Brain microvascular endothelial cell (primary cell): ENCODE data around the gene GLI1.
A peak's percentile ranks its signal among the peaks of the same experiment; 100 is the strongest.

ENCODE experiments used
- DNase-seq: peaks from one replicate; pipeline ENCODE4 v3.0.0-alpha.2; 2020
- H3K27ac ChIP-seq: fragments of 250-450 bp; sonication (Bioruptor Pico); 2 replicates; pipeline ENCODE4 v1.5.1; 2020; ENCODE audit warnings: mild to moderate bottlenecking, moderate library complexity
- H3K27me3 ChIP-seq: fragments of 250-450 bp; sonication (Bioruptor Pico); replicated peaks from 2 replicates; pipeline ENCODE4 v1.5.1; 2020; ENCODE audit warnings: mild to moderate bottlenecking
- H3K36me3 ChIP-seq: fragments of 250-450 bp; sonication (Bioruptor Pico); replicated peaks from 2 replicates; pipeline ENCODE4 v1.5.1; 2020; ENCODE audit warnings: mild to moderate bottlenecking
- H3K4me3 ChIP-seq: 2 replicates; pipeline ENCODE4 v1.5.1; 2011; ENCODE audit warnings: low read depth, mild to moderate bottlenecking, control low read depth, low read length, moderate library complexity
- in situ Hi-C: cut with HindIII; loops from 2 replicates; pipeline ENCODE4 v1.10.0; 2017; ENCODE audit warnings: low sequenced_read_pairs, low pct_ligation_motif_present
- TF ChIP-seq, protein P1 (sequence below): IDR thresholded peaks from 2 replicates; pipeline ENCODE4 v1.5.1; 2011; ENCODE audit warnings: low read depth, mild to moderate bottlenecking, moderate library complexity, low read length, control low read depth, inconsistent platforms; ENCODE audit errors: missing control alignments

GLI1 gene

GRCh38 chr12:57518920-57519795 is 59.6 kb downstream of the GLI1 start:
- TF ChIP-seq, protein P1, sequence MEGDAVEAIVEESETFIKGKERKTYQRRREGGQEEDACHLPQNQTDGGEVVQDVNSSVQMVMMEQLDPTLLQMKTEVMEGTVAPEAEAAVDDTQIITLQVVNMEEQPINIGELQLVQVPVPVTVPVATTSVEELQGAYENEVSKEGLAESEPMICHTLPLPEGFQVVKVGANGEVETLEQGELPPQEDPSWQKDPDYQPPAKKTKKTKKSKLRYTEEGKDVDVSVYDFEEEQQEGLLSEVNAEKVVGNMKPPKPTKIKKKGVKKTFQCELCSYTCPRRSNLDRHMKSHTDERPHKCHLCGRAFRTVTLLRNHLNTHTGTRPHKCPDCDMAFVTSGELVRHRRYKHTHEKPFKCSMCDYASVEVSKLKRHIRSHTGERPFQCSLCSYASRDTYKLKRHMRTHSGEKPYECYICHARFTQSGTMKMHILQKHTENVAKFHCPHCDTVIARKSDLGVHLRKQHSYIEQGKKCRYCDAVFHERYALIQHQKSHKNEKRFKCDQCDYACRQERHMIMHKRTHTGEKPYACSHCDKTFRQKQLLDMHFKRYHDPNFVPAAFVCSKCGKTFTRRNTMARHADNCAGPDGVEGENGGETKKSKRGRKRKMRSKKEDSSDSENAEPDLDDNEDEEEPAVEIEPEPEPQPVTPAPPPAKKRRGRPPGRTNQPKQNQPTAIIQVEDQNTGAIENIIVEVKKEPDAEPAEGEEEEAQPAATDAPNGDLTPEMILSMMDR, result no peak
- Histone ChIP-seq H3K27me3 (no peaks in the 10 kb centered on the region), H3K27ac (peak overlapping the region; percentile 98), H3K4me3 (peak overlapping the region; percentile 80), H3K36me3 (peaks cover 44% of the 10 kb centered on the region)
- peak; percentile 48 for DNase-seq
- in situ Hi-C loops, result no loop called here

DNA sequence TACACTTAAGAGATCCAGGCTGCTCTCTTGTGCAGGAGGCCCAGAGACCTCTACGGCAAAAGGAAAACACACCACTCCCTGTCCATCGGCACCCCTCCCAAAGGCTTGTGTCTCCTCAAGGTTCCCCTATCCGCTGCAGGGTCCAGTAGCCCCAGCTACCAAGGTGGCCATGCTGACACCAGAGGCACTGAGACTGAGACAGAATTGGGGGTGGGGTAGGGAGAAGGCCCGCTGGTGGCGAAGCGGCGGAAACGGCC is 60.1 kb downstream of the GLI1 start:
- H3K36me3 ChIP-seq, result peaks cover 41% of the 10 kb centered on the region

GRCh38 chr12:57520053-57520818 is 60.7 kb downstream of the GLI1 start, which contains the start of gene DDIT3:
Gene DDIT3, minus strand, starts transcription at chr12:57520514. Its CDS starts 3,108 bp downstream, at chr12:57517406.
- Histone ChIP-seq H3K27me3 (no peaks in the 10 kb centered on the region), H3K27ac (peak within 1 kb of the TSS; percentile 98), H3K4me3 (peak within 1 kb of the TSS; percentile 80), H3K36me3 (peaks cover 40% of the 10 kb centered on the region)
- DNase-seq, result peak; percentile 98
- in situ Hi-C loops, result no loop called here
- TF ChIP-seq, protein P1, result no peak

More for the DNA sequence above, 60.1 kb downstream of the GLI1 start:
- H3K27ac ChIP-seq, result peak overlapping the region; percentile 98
- TF ChIP-seq, protein P1, result no peak
- in situ Hi-C loops, result no loop called here
- H3K27me3 ChIP-seq, result no peaks in the 10 kb centered on the region
- peak; percentile 39 for DNase-seq
- H3K4me3 ChIP-seq, result peak overlapping the region; percentile 80

DNA sequence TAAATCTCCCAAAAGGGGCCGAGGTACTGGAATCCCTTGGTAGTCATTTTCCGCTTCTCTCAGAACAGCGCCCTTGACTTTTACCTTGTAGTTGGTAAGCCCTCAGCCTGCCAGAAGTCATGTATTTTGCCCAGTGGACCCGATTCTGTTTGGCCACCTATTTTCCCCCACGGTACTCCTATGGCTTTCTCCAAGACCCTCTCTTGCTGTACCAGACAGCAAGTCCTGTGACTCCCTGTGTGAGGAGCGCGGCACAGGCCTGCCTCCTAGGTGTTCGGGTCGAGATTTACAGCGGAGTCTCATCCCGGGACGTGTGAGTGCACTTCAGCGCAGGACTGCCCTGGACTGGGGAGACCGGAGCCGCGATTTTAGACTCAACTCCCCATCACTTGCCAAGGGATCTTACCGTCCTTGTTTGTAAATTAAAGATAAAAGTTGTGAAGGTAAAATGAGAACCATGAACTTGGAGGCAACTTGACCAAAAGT is 62.0 kb downstream of the GLI1 start:
- in situ Hi-C loops, result no loop called here
- Histone ChIP-seq H3K27me3 (no peaks in the 10 kb centered on the region), H3K4me3 (no peak overlapping the region), H3K36me3 (peaks cover 29% of the 10 kb centered on the region), H3K27ac (peak overlapping the region; percentile 75)
- no peak for DNase-seq
- TF ChIP-seq, protein P1, result peak; percentile 26
